CD4-positive, alpha-beta T cell treated with Interleukin-17A for 4 hours (primary cell): ENCODE data around the gene SYDE2.
"Not testable (repeated sequence)": the region's sequence is repeated elsewhere in the genome, so short reads cannot be mapped to it uniquely, and the experiment has no call there.

Source experiments
- DNase-seq: peaks from one replicate; pipeline ENCODE4 v3.0.0-alpha.2; 2020; ENCODE audit warnings: mixed read lengths

The SYDE2 gene

DNA sequence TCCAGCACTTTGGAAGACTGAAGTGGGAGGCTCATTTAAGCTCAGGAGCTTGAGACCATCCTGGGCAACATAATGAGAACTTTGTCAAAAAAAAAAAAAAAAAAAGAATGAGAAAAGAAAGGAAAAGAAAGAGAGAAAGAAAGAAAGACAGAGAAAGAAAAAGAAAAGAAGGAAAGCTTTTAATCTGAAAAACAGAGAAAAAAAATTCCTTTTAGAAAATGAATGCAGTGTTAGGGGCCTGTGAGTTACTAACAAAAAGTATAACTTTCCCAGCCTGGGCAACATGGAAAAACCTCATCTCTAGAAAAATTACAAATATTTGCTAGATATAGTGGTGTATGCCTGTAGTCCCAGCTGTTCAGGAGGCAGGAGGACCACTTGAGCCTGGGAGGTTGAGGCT lies 15.9 kb upstream of the SYDE2 start:
- no peak for DNase-seq

DNA sequence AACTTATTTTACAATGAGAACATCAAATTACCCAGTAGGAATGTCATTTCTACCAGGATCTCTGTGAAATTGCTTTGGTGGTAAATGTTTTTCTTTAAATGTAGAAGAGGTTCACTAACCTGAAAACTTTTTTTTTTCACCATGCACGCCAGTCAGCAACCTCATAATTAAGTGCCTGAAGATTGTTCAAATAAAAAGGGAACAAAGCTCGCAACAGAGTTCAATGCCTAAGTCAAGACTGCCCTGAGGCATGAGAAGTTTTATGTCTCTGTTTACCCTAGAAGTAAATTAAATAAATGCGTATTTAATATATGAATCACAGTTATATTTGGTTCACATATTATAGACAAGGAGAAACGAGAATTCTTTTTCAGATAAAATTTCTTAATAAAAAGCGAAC lies 13.8 kb upstream of the SYDE2 start:
- no peak for DNase-seq

DNA sequence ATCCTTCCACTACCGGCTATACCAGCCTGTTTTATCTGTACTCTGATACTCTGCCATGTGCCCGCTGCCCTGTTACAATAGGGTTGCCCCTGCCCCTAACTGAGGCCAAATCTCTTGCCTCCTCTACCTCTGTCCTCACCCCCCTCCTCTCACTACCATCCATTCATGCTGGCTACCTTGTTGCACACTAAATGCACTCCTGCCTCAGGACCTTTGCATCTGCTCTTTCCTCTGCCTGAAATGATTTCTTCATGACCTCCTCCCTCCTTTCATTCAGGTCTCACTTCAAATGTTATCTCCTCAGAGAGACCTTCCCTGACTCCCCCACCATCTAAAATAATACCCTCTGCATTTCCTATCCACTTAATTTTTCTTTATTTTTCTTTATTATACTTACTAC lies 7.7 kb upstream of the SYDE2 start:
- DNase-seq = no peak

DNA sequence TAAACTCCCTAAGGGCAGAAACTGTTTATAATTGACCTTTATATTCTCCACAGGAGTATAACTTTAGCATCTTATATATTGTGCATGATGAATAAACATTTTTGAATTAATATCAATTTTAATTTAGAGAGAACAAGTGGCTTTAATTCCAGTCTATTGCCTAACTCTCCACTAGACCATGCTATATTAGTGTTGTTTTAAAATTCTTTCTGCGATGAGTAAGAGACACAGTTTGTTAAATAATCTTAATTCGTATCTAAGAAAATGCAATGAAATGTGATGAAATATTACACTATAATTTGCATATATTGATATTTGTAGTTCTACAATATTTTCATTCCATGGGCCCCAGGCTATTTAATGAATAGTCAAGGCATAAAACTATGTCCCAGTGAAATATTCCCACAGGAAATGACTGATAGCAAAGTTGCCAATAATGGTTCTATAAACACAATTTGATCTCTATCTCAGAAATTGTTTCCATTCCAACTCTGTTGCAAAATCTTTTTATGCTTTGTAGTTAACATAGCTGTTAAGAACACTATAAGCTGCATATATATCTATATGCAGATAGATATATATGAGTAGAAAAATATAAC lies 2.9 kb upstream of the SYDE2 start:
- no peak for DNase-seq

DNA sequence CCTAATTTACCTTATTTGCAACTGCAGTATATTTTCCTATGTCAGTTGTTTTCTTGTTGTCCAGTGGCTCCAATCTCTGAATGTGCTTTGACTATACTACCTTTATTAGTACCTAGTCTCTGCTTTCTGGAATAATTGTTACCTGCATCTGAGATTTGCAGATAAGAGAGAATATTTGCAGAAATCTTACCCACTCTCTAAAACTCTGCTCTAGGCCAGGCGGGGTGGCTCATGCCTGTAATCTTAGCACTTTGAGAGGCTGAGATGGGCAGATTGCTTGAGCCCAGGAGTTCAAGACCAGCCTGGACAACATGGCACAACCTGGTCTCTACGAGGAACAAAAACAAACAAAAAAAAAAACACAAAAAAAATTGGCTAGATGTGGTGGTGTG lies 2.0 kb upstream of the SYDE2 start:
- no peak for DNase-seq

DNA sequence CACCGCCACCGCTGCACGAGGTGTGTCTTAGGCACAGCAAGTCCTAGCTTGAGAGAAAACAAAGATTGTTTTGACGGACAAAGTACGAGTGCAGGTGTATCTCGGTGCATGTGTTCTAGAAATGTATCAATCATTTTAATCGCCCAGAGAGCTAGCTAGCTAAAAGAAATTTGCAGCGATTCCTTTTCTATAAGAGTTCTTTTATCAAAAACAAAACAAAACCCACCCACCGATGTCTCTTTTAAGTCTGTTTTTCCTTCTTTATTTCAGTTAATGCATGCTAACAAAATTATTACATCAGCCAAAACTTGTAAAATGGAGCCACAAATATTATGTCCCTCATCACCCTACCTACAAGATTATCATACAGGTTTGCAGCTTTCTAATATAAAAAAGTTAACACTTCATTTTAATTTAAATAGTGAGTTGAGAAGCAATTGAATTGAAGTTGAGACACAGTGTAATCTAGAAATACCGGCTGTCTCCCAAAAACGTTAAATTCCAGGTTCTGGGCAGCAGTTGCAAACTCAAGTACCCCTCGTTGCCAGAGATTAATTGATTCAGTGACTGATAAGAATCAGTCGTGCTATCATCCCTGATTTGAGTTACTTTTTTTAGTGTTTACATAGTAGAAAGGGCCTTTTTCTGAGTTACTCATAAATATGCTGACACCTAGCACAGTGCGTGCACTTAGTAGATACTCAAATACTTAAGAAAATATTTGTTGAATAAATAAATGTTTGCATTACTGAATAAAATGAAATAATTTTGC lies 1.5 kb upstream of the SYDE2 start:
- DNase-seq = no peak

DNA sequence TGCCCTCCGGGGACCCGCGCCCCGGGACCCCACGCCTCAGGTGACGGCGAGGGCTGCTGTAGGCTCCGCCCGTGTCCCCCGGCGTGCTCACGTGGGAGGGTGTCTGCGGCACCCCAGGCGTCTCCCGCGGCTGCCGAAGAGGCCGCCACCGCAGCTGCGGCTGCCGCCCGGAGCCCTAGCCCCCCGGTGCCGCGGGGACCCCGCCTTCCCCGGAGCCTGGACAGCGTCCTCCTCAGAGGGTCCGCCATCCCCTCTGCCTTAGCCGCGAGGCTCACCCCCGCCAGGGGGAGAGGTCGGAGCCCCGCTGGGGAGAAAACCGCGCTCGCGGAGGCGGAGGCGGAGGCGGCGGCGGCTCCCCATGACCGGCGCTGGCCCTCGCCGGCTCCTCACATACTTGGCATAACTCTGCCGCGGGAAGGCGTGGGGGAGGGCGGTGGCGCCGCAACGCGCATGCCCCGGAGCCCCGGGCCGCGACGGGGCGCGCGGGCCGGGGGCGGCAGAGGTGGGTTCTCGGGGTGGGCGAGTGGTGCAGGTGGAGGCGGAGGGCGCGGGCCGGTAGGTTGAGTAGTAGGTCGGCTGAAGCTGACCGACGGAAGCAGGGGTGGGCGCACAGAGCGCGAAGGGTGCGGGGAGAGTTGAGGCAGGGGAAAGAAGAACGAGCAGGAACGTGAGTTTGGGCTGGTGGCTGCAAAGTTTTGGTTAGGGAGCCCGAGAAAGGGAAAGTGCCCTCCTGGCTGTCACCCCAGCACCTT lies 700 bp upstream of the SYDE2 start:
- DNase-seq = peak; percentile 78

DNA sequence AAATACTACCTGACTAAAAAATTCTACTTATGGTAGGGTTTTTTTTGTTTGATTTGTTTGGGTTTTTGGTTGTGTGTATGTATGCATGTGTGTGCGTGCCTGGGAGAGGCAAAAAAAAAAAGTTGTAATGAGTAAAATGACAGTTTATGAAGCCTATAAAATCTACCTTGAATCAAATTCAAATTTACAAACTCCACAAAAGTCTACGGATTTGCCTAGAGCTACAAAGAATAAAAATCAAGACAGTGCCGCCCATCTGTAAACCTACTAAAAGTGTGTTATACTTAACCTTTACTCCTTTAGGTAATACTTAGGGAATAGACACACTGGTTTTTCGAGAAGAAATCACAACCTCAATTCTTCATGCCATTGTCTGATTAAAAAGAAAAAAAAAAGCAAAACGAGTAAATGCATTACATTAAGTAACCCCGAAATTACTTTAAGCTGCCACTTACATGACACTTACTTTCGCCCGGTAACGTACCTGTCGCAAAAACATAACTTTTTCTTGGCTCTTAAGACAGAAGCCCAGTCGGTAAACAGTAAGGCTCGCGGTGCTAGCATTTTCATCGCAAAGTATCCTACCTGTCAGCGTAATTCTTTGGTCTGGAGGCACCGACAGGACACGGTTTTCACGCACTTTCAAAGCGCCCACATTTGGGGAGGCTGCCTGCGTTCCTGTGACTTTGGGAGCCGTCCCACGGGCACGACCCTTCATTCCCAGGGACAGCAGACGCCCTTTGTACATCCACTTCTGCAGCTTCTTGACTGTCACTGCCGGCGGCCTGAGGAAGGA lies 951 bp downstream of the SYDE2 start:
- DNase-seq = peak; percentile 51

DNA sequence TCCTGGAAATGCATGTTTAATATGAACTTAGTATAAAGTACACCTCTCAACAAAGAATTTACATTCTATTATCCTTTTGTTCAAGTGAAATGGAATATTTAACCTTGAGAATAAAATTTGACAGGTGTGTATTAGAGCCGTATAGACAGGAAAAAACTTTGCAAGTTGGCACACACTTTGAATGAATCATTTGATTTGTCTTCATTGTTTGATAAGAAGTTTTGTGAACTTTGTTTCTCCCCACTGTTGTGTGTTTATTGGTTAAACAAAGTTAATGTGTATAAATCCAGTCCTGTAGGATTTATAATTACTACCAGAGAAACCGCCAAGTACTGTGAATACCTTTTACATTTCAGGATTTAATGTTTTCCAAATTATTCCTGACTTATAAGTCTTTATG lies 2.0 kb downstream of the SYDE2 start:
- no peak for DNase-seq

DNA sequence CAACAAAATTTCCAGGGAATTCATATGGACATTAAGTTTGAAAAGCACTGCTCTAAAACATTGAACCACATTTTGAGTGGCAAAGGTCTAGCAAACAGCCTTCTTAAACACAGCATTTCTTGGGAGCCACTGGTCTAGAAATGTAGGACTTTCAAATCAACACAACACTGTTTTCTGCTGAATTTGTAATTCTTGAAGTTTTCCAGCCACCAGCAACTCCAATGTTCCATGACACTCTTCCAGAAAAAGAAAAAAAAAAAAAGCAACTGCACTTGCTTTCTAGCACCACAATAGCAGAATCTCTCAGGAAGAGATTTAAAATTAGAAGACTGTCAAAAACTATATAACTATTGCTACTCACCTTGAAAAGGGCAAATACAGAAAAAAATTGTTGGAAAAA lies 4.5 kb downstream of the SYDE2 start:
- DNase-seq = no peak

DNA sequence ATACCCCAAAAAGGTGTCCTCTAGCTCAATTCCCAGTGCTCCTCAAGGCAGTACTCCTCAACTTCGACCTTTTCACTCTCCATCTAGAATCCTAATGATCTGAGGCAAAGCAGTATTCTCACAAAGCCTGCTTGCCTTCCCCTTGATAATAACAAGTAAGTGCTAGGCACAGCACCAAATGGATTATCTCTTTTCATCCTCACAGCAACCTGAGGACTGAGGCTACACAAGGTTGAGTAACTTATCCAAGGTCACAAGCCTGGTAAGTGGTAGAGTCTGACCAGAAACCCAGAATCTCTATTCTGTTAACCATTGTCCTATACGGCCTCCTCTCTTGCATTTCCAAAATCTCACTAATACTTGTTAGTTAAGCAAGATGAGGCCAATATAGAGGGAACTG lies 5.1 kb downstream of the SYDE2 start:
- no peak for DNase-seq

DNA sequence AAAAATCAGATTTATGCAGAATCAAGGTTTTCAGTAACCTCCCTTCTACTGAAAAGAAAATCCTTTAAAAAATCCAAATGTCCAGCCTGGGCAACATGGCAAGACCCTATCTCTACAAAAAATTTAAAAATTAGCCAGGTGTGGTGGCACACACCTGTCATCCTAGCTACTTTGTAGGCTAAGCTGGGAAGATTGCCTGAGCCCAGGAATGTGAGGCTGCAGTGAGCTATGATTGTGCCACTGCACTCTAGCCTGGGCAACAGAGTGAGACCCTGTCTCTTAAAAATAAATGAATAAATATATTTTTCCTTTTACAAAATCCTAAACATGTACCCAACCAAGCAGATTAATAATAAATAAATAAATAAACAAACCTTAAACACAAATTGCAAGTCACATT lies 8.7 kb downstream of the SYDE2 start:
- DNase-seq = not testable (repeated sequence)

DNA sequence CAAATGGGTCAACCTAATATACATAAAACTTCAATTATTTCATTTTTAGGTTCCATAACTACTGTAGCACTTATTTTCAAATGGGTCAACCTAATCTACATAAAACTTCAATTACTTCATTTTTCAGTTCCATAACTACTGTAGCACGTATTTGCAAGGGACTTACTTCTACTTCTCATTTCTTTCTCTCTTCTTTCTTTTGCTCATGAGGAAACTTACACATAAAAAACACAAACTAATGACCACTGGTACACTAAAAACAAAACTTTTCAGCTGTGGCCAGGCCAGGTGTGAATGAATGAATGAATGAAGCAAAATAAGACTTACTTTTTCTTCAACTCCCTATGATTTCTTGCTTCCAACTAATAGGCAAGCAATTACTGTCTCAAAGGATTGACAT lies 11.7 kb downstream of the SYDE2 start:
- DNase-seq = no peak

DNA sequence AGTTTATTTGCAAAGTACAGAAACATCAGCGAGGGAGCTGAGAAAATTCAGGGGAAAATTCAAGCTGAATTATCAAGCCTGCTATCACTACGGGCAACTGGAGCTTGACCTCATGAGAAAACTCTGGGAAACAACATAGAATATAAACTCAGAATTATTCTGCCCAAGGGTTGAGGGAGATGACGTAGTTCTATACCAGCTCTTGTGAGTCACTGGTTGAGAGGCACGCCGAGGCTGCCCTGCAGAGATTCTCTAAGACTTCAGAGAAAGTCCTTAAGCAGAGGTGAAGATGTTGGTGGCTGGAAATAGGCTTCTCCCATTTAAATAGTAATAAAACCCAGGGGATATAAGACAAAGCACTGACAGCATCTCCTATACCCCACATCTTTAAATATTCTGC lies 12.3 kb downstream of the SYDE2 start:
- no peak for DNase-seq

DNA sequence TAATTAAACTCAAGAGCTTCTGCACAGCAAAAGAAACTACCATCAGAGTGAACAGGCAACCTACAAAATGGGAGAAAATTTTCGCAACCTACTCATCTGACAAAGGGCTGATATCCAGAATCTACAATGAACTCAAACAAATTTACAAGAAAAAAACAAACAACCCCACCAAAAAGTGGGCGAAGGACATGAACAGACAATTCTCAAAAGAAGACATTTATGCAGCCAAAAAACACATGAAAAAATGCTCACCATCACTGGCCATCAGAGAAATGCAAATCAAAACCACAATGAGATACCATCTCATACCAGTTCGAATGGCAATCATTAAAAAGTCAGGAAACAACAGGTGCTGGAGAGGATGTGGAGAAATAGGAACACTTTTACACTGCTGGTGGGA lies 13.8 kb downstream of the SYDE2 start:
- DNase-seq = not testable (repeated sequence)

DNA sequence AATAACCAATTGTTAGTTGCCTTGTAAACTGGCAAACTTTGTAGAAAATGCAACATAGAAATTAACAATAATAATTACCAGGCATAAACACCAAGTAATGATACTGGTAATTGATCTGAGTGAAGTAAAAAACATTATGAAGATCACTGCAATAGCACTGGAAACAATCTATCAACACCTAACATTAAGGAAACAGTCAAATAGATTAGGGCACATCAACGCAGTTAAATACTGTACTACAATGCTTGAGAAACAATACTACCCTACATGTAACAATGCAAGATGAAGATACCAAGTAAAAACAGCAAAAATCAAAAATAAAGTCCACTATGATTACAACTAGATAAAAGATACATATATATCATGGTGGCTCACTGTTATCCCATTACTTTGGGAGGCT lies 16.6 kb downstream of the SYDE2 start:
- DNase-seq = no peak

DNA sequence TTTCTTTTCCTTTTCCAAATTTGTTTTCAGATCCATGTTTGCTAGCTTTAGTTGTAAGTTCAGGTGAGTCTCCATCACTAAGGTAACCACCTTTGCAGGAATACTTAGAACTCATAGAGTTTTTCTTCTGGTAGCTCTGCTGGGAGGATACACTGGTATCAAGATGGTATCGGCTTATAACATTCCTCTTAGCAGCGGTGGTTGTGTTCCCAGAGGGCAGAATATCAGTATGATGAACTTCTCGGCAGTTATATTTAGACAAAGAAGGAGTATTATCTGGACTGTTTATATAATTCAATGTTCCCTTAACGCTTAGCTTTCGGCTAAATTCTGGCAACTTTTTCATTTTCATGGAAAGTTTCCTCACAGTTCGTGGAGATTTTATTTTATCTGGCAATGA lies 18.1 kb downstream of the SYDE2 start:
- no peak for DNase-seq

DNA sequence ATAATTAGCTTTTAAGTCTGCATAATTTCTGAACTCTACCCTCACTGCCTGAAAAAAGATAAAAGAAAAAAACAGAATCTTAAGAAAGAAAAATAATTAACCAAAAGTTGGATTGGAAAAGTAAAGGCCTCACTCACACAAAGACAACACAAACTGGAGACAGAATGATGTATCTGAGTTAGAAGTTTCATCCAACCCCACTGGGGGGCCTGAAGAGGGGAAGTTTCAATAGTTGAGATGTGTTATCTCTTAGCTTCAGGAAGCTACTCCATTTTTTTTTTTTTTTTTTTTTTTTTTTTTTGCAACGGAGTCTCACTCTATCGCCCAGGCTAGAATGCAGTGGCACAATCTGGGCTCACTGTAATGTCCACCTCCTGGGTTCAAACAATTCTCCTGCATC lies 19.9 kb downstream of the SYDE2 start:
- no peak for DNase-seq

DNA sequence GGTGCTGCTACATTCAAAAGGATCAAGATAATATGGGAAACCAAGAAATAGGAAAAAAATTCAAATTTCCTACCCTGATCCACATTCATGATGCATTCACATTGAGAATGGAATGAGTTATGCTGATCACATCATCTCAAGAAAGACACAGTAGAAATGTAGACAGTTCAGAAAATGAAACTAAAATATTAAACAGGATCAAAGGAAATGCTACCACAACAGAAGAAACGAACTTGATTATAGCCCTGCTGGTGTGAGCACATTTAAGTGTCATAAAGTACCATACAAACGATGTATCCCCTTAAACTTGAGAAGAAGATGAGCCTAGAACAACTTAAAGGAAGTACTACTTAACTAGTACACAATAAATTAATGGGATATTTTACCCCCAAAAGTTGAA lies 21.3 kb downstream of the SYDE2 start:
- no peak for DNase-seq

DNA sequence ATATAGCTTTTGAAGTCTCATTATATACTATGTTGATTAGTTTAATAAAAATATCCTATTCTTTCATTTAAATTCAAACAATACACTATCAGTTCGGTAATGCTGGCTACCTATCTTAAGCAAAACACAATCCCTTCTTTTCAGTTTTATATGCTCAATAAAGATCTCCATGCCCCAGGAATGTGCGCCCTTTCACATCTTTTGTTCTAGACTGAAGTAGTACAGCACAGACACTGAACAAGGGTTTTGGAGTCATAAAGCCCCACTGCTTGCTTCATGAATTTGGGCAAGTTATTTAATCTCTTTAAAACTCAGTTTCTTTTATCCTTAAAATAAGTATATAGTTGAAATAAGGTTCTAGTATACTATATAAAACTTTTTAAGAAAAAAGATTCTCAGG lies 22.4 kb downstream of the SYDE2 start:
- no peak for DNase-seq

DNA sequence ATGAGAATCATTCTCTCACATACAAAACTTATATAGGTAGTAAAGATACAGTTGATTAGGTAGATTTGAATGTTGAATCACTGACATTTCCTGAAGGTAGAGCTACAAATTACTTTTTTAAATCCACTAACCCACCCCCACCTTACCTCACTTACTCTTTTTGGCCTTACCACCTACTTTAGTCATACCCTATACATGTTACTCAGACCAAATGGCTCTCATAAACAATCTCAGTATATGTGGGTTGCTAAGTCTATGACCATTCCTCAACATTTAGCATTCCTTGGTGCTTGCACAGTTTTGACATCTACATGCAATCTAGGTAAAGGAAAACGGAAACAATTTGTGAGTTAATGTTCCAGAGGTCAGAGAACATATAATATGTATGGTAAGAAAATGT lies 26.3 kb downstream of the SYDE2 start:
- no peak for DNase-seq

DNA sequence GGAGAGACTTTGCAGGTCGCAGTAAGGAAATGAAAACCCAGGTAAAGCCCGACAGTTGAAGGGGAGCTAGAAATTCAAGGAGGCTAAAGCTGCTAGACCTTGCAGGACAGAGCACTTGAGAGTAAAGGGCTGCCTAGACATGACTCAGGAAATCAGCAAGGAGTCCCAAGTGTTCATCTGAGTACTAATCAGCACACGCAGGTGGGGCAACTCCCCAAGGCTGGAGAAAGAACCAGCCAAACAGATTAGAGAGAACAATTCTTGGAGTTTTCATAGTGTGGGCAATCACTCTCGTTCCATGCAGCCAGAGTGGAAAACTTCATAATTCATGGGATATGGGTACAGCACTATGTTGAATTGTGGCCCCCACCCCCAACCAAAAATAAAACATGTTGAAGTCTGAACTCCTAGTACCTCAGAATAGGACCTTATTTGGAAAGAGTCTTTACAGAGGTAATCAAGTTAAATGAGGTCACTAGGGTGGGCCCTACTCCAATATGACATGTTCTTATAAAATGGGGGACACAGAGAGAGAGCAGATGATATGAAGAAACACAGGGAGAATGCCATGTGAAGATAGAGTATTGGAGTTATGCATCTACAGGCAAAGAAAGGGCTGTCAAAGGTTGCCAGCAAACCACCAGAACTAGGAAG lies 28.0 kb downstream of the SYDE2 start:
- no peak for DNase-seq

DNA sequence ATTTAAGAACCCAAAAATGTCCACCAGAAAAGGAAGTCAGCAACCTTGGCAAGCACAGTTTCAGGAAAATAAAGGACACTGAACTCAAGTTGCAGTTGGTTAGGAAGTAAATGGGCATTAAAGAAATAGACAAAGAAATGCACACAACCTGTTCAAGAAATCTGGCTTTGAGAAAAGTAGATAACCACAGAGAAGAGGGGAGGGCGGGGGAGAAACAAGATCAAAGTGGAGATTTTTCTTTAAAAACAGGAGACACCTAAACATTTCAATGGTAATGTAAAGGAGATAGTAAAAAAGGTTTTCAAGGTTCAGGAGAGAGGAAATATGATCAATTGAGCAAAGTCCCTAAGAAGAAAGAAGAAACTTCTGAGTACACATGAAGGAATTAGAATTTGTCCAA lies 29.1 kb downstream of the SYDE2 start:
- no peak for DNase-seq
